Left renal pelvis (tissue), 4 donors: ENCODE results near the gene MIB1. TPM values are rescaled to one million over a fixed set of nuclear protein-coding genes. Genes with fewer than 3 reads are reported as not detected.

Experiments
- polyA plus RNA-seq, 4 donors: library from polyadenylated mRNA; unstranded; fragments of 120-200 nt; gene quantifications; one replicate each; pipeline ENCODE4 v1.2.1, GENCODE V29; 2013; ENCODE audit not compliant: insufficient read length in 4 of 4

Gene MIB1
- polyA plus RNA-seq, 4 donors, result 55.6 to 74.6 (median 64.0) TPM

Other genes with a start within 250 kb of the MIB1 start
- gene ESCO1, start 140.1 kb upstream of the MIB1 start, polyA plus RNA-seq, result 10 to 100 TPM; 18.2 to 36.8 (median 27.1) TPM
- 100 to 1,000 TPM; 116 to 205 (median 142) TPM for gene SNRPD1, start 128.5 kb upstream of the MIB1 start, polyA plus RNA-seq
- 10 to 100 TPM; 12.1 to 24.5 (median 21.4) TPM for gene ABHD3, start 36.0 kb upstream of the MIB1 start, polyA plus RNA-seq